ENCODE measurements around the gene SLC39A11.

- TF ChIP-seq CTCF (IDR thresholded peaks at IDR 0.05), result no peak
- TF ChIP-seq POLR2A (IDR thresholded peaks at IDR 0.05), result no peak
These were observed 431.2 kb downstream of the SLC39A11 start for GRCh38 chr17:72661116-72661944.

Measured in testis (tissue), 2 donors.